ENCODE data around the gene AJAP1. TPM values are rescaled to one million over a fixed set of nuclear protein-coding genes. Genes with fewer than 3 reads are reported as not detected.

The AJAP1 gene
- total RNA-seq, 1 experiment from 2014 or later, result not detected

GRCh38 chr1:4724695-4725250 is 70.4 kb downstream of the AJAP1 start:
- TF ChIP-seq POLR2AphosphoS5 (IDR thresholded peaks at IDR 0.05; ENCODE audit: low read depth, low read length), result no peak
- TF ChIP-seq, protein P1, sequence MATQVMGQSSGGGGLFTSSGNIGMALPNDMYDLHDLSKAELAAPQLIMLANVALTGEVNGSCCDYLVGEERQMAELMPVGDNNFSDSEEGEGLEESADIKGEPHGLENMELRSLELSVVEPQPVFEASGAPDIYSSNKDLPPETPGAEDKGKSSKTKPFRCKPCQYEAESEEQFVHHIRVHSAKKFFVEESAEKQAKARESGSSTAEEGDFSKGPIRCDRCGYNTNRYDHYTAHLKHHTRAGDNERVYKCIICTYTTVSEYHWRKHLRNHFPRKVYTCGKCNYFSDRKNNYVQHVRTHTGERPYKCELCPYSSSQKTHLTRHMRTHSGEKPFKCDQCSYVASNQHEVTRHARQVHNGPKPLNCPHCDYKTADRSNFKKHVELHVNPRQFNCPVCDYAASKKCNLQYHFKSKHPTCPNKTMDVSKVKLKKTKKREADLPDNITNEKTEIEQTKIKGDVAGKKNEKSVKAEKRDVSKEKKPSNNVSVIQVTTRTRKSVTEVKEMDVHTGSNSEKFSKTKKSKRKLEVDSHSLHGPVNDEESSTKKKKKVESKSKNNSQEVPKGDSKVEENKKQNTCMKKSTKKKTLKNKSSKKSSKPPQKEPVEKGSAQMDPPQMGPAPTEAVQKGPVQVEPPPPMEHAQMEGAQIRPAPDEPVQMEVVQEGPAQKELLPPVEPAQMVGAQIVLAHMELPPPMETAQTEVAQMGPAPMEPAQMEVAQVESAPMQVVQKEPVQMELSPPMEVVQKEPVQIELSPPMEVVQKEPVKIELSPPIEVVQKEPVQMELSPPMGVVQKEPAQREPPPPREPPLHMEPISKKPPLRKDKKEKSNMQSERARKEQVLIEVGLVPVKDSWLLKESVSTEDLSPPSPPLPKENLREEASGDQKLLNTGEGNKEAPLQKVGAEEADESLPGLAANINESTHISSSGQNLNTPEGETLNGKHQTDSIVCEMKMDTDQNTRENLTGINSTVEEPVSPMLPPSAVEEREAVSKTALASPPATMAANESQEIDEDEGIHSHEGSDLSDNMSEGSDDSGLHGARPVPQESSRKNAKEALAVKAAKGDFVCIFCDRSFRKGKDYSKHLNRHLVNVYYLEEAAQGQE (IDR thresholded peaks at IDR 0.05; ENCODE audit: insufficient read depth in 1 of 2, low read depth in 2 of 2, low read length in 1 of 2), result no peak
- no peak for TF ChIP-seq TCF7L2 (IDR thresholded peaks at IDR 0.05; ENCODE audit: low read depth, low read length)
- TF ChIP-seq SIN3A (IDR thresholded peaks at IDR 0.05; ENCODE audit: borderline replicate concordance, insufficient read depth, low read depth, low read length), result no peak
- TF ChIP-seq, protein P2, sequence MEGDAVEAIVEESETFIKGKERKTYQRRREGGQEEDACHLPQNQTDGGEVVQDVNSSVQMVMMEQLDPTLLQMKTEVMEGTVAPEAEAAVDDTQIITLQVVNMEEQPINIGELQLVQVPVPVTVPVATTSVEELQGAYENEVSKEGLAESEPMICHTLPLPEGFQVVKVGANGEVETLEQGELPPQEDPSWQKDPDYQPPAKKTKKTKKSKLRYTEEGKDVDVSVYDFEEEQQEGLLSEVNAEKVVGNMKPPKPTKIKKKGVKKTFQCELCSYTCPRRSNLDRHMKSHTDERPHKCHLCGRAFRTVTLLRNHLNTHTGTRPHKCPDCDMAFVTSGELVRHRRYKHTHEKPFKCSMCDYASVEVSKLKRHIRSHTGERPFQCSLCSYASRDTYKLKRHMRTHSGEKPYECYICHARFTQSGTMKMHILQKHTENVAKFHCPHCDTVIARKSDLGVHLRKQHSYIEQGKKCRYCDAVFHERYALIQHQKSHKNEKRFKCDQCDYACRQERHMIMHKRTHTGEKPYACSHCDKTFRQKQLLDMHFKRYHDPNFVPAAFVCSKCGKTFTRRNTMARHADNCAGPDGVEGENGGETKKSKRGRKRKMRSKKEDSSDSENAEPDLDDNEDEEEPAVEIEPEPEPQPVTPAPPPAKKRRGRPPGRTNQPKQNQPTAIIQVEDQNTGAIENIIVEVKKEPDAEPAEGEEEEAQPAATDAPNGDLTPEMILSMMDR (IDR thresholded peaks at IDR 0.05), result no peak
- CTCF ChIA-PET, result no interaction called here
- in situ Hi-C loops (cut with HindIII; ENCODE audit: low pct_unique_long_range_greater_than_20kb, low sequenced_read_pairs) (no loop called here), intact Hi-C loops (cut with micrococcal nuclease; ENCODE audit: unreplicated experiment) (no loop called here)
- Histone ChIP-seq H3K4me3 (ENCODE audit: low read depth in 2 of 2, low read length in 2 of 2) (no peak overlapping the region), H3K36me3 (ENCODE audit: control insufficient read depth, insufficient read depth, low read length) (no peaks in the 10 kb centered on the region), H3K9me3 (ENCODE audit: control insufficient read depth, insufficient read depth, low read depth, low read length) (no peaks in the 10 kb centered on the region), H3K27ac (ENCODE audit: low read length) (no peak overlapping the region), H3K4me1 (ENCODE audit: control insufficient read depth, insufficient read depth, low read length) (no peaks in the 10 kb centered on the region), H3K27me3 (ENCODE audit: control insufficient read depth, insufficient read depth, low read length) (no peaks in the 10 kb centered on the region)
- DNase-seq (ENCODE audit: low read depth, low spot score), result no peak
- no peak for ATAC-seq
- POLR2A ChIA-PET, result no interaction called here
- no TSS peak for BruUV-seq (replicated peaks)

- H3K27me3 ChIP-seq (ENCODE audit: control insufficient read depth, insufficient read depth, low read length), result no peaks in the 10 kb centered on the region
- TF ChIP-seq, protein P1 (IDR thresholded peaks at IDR 0.05; ENCODE audit: insufficient read depth in 1 of 2, low read depth in 2 of 2, low read length in 1 of 2), result no peak
- TF ChIP-seq SIN3A (IDR thresholded peaks at IDR 0.05; ENCODE audit: borderline replicate concordance, insufficient read depth, low read depth, low read length), result no peak
- ChIA-PET POLR2A (no interaction called here), CTCF (no interaction called here)
- H3K4me3 ChIP-seq (ENCODE audit: low read depth in 2 of 2, low read length in 2 of 2), result no peak overlapping the region
- H3K27ac ChIP-seq (ENCODE audit: low read length), result no peak overlapping the region
- no peak for DNase-seq (ENCODE audit: low read depth, low spot score)
- no peaks in the 10 kb centered on the region for H3K9me3 ChIP-seq (ENCODE audit: control insufficient read depth, insufficient read depth, low read depth, low read length)
- no peaks in the 10 kb centered on the region for H3K4me1 ChIP-seq (ENCODE audit: control insufficient read depth, insufficient read depth, low read length)
- intact Hi-C loops (cut with micrococcal nuclease; ENCODE audit: unreplicated experiment) (no loop called here), in situ Hi-C loops (cut with HindIII; ENCODE audit: low pct_unique_long_range_greater_than_20kb, low sequenced_read_pairs) (no loop called here)
- no TSS peak for BruUV-seq (replicated peaks)
- H3K36me3 ChIP-seq (ENCODE audit: control insufficient read depth, insufficient read depth, low read length), result no peaks in the 10 kb centered on the region
- no peak for ATAC-seq
Observed at GRCh38 chr1:4725416-4725815, 71.0 kb downstream of the AJAP1 start.

All from Panc1 (cell line).